ENCODE results near the gene PRRC2B.
A peak's percentile ranks its signal among the peaks of the same experiment; 100 is the strongest.
"Not testable (repeated sequence)": the region's sequence is repeated elsewhere in the genome, so short reads cannot be mapped to it uniquely, and the experiment has no call there.

The PRRC2B gene

DNA sequence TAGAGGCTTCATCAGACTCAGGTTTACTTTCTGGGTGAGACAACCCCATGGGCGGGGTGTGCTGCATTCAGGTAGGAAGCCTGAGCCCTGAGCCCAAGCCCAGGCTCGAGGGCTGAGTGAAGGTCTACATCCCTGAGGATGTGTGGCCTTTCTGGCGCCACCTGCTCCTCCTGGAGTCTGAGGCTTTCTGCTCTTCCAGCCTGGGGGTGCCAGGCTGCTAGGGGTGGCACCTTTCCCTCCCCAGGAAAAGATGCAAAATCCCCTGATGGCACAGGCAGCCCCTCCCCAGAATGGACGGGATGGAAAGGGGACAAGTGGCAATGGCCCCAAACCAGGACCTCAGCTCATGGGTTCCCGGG, 44.4 kb upstream of the PRRC2B start:
- Histone ChIP-seq H3K36me3 (replicated peaks) (no peaks in the 10 kb centered on the region), H3K4me3 (ENCODE audit: low read depth, low read length) (no peak overlapping the region), H3K27me3 (replicated peaks) (no peaks in the 10 kb centered on the region), H3K27ac (no peak overlapping the region)
- no peak for DNase-seq
- TF ChIP-seq, protein P1, sequence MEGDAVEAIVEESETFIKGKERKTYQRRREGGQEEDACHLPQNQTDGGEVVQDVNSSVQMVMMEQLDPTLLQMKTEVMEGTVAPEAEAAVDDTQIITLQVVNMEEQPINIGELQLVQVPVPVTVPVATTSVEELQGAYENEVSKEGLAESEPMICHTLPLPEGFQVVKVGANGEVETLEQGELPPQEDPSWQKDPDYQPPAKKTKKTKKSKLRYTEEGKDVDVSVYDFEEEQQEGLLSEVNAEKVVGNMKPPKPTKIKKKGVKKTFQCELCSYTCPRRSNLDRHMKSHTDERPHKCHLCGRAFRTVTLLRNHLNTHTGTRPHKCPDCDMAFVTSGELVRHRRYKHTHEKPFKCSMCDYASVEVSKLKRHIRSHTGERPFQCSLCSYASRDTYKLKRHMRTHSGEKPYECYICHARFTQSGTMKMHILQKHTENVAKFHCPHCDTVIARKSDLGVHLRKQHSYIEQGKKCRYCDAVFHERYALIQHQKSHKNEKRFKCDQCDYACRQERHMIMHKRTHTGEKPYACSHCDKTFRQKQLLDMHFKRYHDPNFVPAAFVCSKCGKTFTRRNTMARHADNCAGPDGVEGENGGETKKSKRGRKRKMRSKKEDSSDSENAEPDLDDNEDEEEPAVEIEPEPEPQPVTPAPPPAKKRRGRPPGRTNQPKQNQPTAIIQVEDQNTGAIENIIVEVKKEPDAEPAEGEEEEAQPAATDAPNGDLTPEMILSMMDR (IDR thresholded peaks at IDR 0.05; ENCODE audit: low read depth, low read length, missing control alignments) = no peak
- in situ Hi-C loops (cut with HindIII; ENCODE audit: low pct_ligation_motif_present, low sequenced_read_pairs) = no loop called here

DNA sequence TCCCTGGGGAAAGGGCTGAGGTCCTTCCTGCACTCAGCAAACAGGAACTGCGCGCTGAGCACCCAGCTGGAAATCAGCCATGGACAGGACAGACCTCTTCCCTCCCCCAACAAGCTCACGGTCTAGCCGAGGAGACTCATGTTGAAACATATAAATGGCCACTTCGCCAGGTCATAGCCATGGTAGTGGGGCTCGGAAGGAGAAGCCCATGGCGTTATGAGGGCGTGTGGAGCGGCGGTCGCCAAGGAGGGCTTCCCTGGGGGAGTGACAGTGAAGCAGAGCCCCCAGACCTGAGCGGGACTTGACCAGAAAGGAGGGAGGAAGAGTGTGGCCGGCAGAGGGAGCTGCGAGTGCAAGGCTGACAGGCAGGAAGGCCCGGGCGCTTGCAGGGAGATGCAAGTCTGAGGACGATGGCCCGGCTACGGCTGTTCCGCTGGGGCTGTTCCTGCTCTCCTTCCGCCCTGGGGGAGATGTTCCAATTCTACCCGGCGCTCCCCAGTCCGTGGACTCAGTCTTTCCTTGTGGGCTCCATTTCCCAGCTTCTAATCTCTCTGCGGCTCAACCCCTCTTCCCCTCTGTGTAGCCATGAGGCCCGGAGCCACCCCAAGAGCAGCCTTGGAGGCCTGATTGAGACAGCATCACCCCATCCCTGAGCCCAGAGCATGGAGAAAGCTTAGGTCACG, 43.9 kb upstream of the PRRC2B start:
- Histone ChIP-seq H3K27me3 (replicated peaks) (no peaks in the 10 kb centered on the region), H3K36me3 (replicated peaks) (no peaks in the 10 kb centered on the region), H3K4me3 (ENCODE audit: low read depth, low read length) (peak overlapping the region; percentile 36), H3K27ac (no peak overlapping the region)
- TF ChIP-seq, protein P1 (IDR thresholded peaks at IDR 0.05; ENCODE audit: low read depth, low read length, missing control alignments) = peak; percentile 95
- peak; percentile 71 for DNase-seq
- in situ Hi-C loops (cut with HindIII; ENCODE audit: low pct_ligation_motif_present, low sequenced_read_pairs) = no loop called here

DNA sequence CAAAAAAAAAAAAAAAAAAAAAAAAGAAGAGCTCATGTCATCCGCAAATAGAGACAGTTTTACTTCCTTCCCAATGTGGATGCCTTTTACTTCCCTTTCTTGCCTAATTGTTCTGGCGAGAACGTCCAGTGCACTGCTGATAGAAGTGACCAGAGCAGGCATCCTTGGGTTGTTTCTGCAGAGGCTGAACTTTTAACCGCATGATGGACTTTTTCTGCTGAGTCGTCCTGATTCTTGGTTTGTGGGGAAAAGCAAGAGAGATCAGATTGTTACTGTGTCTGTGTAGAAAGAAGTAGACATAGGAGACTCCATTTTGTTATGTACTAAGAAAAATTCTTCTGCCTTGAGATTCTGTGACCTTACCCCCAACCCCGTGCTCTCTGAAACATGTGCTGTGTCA, 37.4 kb upstream of the PRRC2B start:
- H3K27me3 ChIP-seq (replicated peaks); DNase-seq; H3K36me3 ChIP-seq (replicated peaks); H3K4me3 ChIP-seq (ENCODE audit: low read depth, low read length); in situ Hi-C loops (cut with HindIII; ENCODE audit: low pct_ligation_motif_present, low sequenced_read_pairs); H3K27ac ChIP-seq: not testable (repeated sequence)

DNA sequence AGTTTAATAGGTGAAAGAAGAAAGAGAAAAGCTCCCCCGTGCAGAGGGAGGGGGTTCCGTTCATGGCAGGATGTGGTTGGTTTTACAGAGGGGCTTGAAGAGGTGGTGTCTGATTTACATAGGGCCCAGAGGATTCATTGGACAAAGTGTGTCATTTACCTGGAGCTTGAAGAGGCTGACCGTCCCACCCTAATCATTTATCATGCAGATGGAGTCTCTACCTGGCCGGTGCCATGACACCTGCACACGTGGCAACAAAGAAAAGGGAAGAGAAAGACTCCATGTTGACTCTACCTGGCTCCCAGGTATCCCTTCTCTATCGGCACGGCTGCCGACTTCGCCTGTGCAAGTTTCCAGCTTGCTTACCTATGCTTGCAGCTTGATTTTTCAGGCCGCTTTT, 35.3 kb upstream of the PRRC2B start:
- H3K4me3 ChIP-seq (ENCODE audit: low read depth, low read length) = no peak overlapping the region
- TF ChIP-seq, protein P1 (IDR thresholded peaks at IDR 0.05; ENCODE audit: low read depth, low read length, missing control alignments) = no peak
- no peak overlapping the region for H3K27ac ChIP-seq
- in situ Hi-C loops (cut with HindIII; ENCODE audit: low pct_ligation_motif_present, low sequenced_read_pairs) = no loop called here
- no peaks in the 10 kb centered on the region for H3K36me3 ChIP-seq (replicated peaks)
- no peak for DNase-seq
- H3K27me3 ChIP-seq (replicated peaks) = no peaks in the 10 kb centered on the region

DNA sequence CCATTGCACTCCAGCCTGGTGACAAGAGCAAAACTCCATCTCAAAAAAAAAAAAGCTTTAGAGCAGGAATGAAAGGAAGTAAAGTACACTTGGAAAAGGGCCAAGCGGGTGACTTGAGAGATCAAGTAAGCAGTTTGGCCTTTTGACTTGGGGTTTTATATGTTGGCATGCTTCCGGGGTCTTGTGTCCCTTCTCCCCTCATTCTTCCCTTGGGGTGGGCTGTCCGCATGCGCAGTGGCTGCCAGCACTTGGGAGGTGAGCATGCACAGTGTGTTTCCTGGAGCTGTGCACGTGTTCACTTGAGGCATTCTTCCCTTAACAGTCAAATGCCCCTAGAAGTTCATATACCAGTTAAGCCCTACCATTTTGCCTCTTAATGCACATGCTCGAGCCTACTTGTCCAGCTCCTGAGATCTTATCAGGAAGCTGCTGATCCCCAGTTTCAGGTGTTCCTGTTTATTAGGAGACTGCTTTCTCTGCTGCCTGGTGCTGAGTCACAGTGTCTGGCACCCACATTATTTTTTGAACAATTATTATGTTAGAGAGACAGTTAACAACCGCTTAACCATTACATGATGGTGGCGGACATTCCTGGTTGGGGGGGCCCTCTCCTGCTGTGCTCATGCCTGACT, 32.6 kb upstream of the PRRC2B start:
- Histone ChIP-seq H3K36me3 (replicated peaks) (no peaks in the 10 kb centered on the region), H3K27ac (no peak overlapping the region), H3K27me3 (replicated peaks) (no peaks in the 10 kb centered on the region), H3K4me3 (ENCODE audit: low read depth, low read length) (no peak overlapping the region)
- in situ Hi-C loops (cut with HindIII; ENCODE audit: low pct_ligation_motif_present, low sequenced_read_pairs) = no loop called here
- TF ChIP-seq, protein P1 (IDR thresholded peaks at IDR 0.05; ENCODE audit: low read depth, low read length, missing control alignments) = no peak
- no peak for DNase-seq

DNA sequence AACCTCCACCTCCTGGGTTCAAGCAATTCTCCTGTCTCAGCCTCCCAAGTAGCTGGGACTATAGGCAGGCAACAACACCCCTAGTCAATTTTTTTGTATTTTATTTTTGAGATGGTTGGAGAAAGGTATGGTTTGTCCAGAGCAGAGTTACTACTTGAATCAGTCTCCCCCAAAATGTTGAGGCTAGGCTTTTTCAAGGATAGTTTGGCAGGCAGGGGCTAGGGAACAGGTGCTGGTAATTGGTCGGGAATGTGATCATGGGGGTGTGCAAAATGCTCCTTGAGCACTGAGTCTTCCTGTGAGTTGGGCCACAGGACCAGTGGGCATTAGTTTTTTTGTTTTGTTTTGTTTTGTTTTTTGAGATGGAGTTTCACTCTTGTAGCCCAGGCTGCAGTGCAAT, 28.3 kb upstream of the PRRC2B start:
- no peak overlapping the region for H3K4me3 ChIP-seq (ENCODE audit: low read depth, low read length)
- in situ Hi-C loops (cut with HindIII; ENCODE audit: low pct_ligation_motif_present, low sequenced_read_pairs) = no loop called here

More for the DNA sequence above, 28.3 kb upstream of the PRRC2B start:
- H3K27me3 ChIP-seq (replicated peaks) = no peaks in the 10 kb centered on the region
- TF ChIP-seq, protein P1 (IDR thresholded peaks at IDR 0.05; ENCODE audit: low read depth, low read length, missing control alignments) = no peak
- no peak for DNase-seq
- H3K27ac ChIP-seq = no peak overlapping the region
- H3K36me3 ChIP-seq (replicated peaks) = no peaks in the 10 kb centered on the region

Data from brain microvascular endothelial cell (primary cell).